ENCODE data around the gene SERPINB5.

- TF ChIP-seq CTCF (IDR thresholded peaks at IDR 0.05): no peak
- no peak for TF ChIP-seq POLR2A (IDR thresholded peaks at IDR 0.05)
- TF ChIP-seq EP300 (IDR thresholded peaks at IDR 0.05): no peak
- no peak for TF ChIP-seq POLR2AphosphoS5 (IDR thresholded peaks at IDR 0.05)
These were observed 11.7 kb upstream of the SERPINB5 start for GRCh38 chr18:63465059-63465458.

Measured in upper lobe of left lung (tissue), 4 donors.